Lower lobe of right lung (tissue), 2 donors: ENCODE results near the gene PATZ1. TPM values are rescaled to one million over a fixed set of nuclear protein-coding genes. Genes with fewer than 3 reads are reported as not detected.

Experiments used
- ATAC-seq, 2 donors: fragments of 200-7000 bp; cut with Tn5 transposase; one replicate each; pipeline ENCODE4 v1.9.1; 2020 to 2022; ENCODE audit warnings: mild to moderate bottlenecking in 2 of 2, moderate library complexity in 2 of 2
- DNase-seq: peaks from one replicate; pipeline ENCODE4 v3.0.0-alpha.2; 2020
- H3K27ac ChIP-seq: fragments of 200-600 bp; one replicate; pipeline ENCODE4 v1.8.0; 2022
- H3K27me3 ChIP-seq: fragments of 200-600 bp; one replicate; pipeline ENCODE4 v1.8.0; 2022; ENCODE audit warnings: low read depth
- H3K36me3 ChIP-seq: fragments of 200-600 bp; one replicate; pipeline ENCODE4 v1.8.0; 2022; ENCODE audit warnings: mild to moderate bottlenecking
- H3K4me1 ChIP-seq: fragments of 200-600 bp; one replicate; pipeline ENCODE4 v1.8.0; 2022
- H3K4me3 ChIP-seq: fragments of 200-600 bp; one replicate; pipeline ENCODE4 v1.8.0; 2022; ENCODE audit warnings: mild to moderate bottlenecking
- H3K9me3 ChIP-seq: fragments of 200-600 bp; one replicate; pipeline ENCODE4 v1.8.0; 2022
- intact Hi-C: fragments of 100-400 bp; cut with DNase I; formaldehyde crosslinking; loops from one replicate; pipeline ENCODE4 v1.11.0; 2022
- total RNA-seq: library from RNA; stranded (reverse); fragmentation: NEBNext Ultra II Directional; extraction: Animal tissue kit (Norgen Biotek cat#: 25700); gene quantifications from one replicate; pipeline ENCODE4 v1.2.1, GENCODE V29; 2021
- TF ChIP-seq, protein P1 (sequence below): fragments of 200-600 bp; IDR thresholded peaks from one replicate; pipeline ENCODE4 v1.8.0; 2022; ENCODE audit warnings: antibody characterized with exemption, mild to moderate bottlenecking
- donor health status: DM: no; HTN: yes; CAD: no; lungs with severe emphysema.

PATZ1 gene
- total RNA-seq, 1 donor from 2014 or later, result 25.8 TPM

DNA sequence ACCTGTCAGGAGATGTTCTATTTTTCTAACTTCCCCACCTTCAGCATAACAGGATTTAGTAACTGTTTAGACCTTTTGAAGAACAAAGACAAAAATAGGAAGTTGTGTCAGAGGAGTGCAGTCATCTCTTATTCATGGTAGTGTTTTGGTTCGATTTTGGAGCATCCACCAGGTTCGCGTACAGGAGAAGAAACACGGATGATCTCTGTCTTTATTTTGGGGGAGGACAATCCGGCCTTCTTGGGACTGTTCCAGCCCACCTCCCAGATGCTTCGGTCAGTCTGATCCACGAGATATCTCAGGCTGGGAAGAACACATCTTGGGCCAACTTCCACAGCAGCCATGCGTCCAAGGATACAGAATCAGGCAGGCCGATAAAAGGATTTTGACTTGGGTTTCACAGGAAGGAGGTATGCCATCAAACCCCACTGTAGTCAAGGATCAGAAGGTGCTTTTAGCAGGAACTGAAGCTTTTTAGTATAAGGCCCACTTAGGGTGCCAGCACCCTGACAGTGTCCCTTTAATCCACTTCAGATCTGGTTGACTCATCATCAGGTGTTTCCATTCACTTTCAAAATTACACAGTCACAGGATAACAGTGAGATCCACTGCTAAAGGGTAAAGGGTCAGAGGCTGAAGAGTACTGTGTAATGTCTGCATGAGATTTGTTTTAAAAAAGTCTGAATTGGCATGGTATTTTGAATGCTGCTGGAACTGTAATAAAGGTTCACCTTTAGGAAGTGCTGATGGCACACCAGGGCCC lies 16.5 kb downstream of the PATZ1 start:
- no peak for ATAC-seq
- H3K27me3 ChIP-seq, result no peaks in the 10 kb centered on the region
- TF ChIP-seq, protein P1, sequence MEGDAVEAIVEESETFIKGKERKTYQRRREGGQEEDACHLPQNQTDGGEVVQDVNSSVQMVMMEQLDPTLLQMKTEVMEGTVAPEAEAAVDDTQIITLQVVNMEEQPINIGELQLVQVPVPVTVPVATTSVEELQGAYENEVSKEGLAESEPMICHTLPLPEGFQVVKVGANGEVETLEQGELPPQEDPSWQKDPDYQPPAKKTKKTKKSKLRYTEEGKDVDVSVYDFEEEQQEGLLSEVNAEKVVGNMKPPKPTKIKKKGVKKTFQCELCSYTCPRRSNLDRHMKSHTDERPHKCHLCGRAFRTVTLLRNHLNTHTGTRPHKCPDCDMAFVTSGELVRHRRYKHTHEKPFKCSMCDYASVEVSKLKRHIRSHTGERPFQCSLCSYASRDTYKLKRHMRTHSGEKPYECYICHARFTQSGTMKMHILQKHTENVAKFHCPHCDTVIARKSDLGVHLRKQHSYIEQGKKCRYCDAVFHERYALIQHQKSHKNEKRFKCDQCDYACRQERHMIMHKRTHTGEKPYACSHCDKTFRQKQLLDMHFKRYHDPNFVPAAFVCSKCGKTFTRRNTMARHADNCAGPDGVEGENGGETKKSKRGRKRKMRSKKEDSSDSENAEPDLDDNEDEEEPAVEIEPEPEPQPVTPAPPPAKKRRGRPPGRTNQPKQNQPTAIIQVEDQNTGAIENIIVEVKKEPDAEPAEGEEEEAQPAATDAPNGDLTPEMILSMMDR, result no peak
- H3K4me3 ChIP-seq, result no peak overlapping the region
- no peaks in the 10 kb centered on the region for H3K4me1 ChIP-seq
- intact Hi-C loops, result no loop called here
- no peak for DNase-seq
- H3K9me3 ChIP-seq, result no peaks in the 10 kb centered on the region
- peaks cover 99% of the 10 kb centered on the region for H3K36me3 ChIP-seq
- H3K27ac ChIP-seq, result no peak overlapping the region

DNA sequence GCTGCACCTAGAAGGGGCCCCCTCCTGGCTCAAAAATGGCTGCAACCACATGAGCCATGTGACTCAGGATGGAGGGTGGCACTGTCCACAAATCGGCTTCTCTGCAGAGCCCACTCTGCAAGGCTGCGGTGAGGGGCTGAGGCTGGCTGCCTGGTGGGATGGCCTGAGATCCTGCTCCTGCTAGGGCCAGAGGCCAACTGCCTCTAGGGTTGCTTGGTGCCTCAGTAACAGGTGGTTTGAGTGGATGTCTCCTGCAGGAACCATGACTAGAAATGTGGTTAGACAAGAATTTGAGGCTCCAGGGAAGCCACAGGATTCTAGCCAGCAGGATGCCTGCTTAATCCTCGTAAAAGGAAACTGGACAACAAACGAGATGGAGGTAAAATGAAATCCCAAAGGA lies 17.1 kb downstream of the PATZ1 start:
- peaks cover 96% of the 10 kb centered on the region for H3K36me3 ChIP-seq
- TF ChIP-seq, protein P1, result no peak
- intact Hi-C loops, result no loop called here
- no peak for DNase-seq
- no peaks in the 10 kb centered on the region for H3K9me3 ChIP-seq
- H3K4me3 ChIP-seq, result no peak overlapping the region
- no peaks in the 10 kb centered on the region for H3K4me1 ChIP-seq
- H3K27ac ChIP-seq, result no peak overlapping the region
- no peaks in the 10 kb centered on the region for H3K27me3 ChIP-seq
- no peak for ATAC-seq

DNA sequence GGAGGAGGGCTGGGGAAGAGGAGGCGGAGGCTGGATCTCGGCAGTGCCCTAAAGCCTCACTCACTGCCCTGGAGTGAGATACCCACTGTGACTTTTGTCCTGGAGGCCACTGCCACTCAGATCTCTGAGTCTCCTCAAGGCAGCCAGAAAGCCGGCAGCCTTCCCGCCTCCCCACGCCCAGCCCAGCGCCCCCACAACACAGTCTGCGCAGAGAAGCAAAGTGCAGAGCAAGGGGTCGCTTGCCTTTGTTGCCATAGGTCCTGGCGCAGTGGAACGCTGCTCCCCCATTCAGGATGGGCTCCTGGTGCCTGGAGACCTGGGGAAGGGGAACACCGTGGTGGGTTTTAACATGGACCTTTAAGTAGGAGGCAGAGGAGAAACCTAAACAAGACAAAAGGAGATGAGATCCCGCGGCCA lies 17.6 kb downstream of the PATZ1 start:
- DNase-seq (no peak), ATAC-seq (no peak)
- no peaks in the 10 kb centered on the region for H3K27me3 ChIP-seq
- H3K27ac ChIP-seq, result no peak overlapping the region
- H3K9me3 ChIP-seq, result no peaks in the 10 kb centered on the region
- peaks cover 91% of the 10 kb centered on the region for H3K36me3 ChIP-seq
- H3K4me3 ChIP-seq, result no peak overlapping the region
- TF ChIP-seq, protein P1, result no peak
- intact Hi-C loops, result no loop called here
- no peaks in the 10 kb centered on the region for H3K4me1 ChIP-seq

DNA sequence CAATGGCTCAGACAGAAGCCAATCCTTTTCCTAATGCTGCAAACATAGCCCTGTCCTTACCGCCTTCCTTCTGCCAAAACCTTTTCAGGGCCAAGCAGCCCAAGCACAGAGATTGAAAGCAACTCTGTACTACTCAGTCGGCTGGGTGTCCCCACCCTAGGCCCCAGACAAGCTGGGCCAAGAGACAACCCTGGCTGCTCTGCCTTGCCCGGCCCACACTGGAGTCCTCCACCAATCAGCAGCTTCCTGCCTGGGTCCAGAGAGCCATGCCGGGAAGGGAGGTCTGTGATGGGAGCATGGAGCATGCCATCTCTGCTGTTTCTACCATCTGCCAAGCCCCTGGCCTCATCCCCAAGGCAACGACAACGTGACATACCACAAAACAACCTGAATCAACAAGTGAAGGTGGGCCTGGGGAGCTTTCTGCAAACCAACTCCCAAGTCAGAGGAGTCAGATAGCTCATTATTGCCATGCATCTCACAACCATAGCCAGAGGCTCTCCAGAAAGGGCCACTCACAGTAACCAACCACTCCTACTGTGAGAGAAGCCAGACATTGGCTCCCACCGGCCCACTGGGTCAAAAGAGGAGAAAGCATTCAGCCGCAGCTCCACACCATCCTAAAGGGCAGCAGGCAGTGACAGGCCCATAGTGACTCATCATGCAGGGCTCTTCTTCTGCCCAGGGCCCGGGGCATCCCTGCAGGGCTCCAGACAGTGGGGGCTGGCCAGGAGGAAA lies 18.2 kb downstream of the PATZ1 start:
- H3K4me1 ChIP-seq, result no peaks in the 10 kb centered on the region
- no peaks in the 10 kb centered on the region for H3K27me3 ChIP-seq
- no peak overlapping the region for H3K27ac ChIP-seq
- H3K4me3 ChIP-seq, result no peak overlapping the region
- H3K36me3 ChIP-seq, result peaks cover 85% of the 10 kb centered on the region
- DNase-seq, result no peak
- no peak for ATAC-seq
- intact Hi-C loops, result no loop called here
- no peaks in the 10 kb centered on the region for H3K9me3 ChIP-seq
- TF ChIP-seq, protein P1, result no peak

DNA sequence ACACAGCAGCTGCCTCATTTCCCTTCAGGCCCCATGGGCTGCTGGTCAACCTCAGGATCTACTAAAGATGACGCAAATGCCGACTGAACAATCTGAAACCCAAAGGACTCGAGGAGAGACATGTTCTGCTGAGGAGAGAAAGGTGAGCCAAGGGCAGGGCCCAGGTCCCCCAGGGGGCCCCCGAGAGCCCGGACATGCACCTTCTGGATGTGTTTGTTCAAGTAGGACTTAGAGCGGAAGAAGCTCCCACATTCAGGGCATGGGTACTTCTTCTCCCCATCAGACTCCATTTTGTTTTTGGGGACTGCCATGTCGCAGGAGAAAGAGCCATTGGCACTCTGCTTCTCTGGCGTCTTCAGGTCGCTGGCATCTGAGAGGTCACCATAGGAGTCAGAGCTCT lies 19.3 kb downstream of the PATZ1 start:
- no peaks in the 10 kb centered on the region for H3K9me3 ChIP-seq
- no peaks in the 10 kb centered on the region for H3K27me3 ChIP-seq
- no peak for ATAC-seq
- intact Hi-C loops, result no loop called here
- TF ChIP-seq, protein P1, result no peak
- peaks cover 74% of the 10 kb centered on the region for H3K36me3 ChIP-seq
- DNase-seq, result no peak
- H3K27ac ChIP-seq, result no peak overlapping the region
- no peak overlapping the region for H3K4me3 ChIP-seq
- peaks cover 4% of the 10 kb centered on the region for H3K4me1 ChIP-seq
